K562 (cell line): Measurements from ENCODE around the gene METTL25B. TPM values are rescaled to one million over a fixed set of nuclear protein-coding genes. Genes with fewer than 3 reads are reported as not detected.
A peak's percentile ranks its signal among the peaks of the same experiment; 100 is the strongest.

Experiments used
- ARID1B ChIP-seq: fragments of 450-650 bp; IDR thresholded peaks from 2 replicates; pipeline ENCODE4 v1.6.1; 2016; ENCODE audit warnings: antibody characterized with exemption, mild to moderate bottlenecking, inconsistent platforms
- BRF1 ChIP-seq: IDR thresholded peaks from 3 replicates; pipeline ENCODE4 v1.6.1; 2011; ENCODE audit warnings: borderline replicate concordance, mild to moderate bottlenecking; ENCODE audit not compliant: insufficient read length; ENCODE audit errors: extremely low read depth
- CSDE1 ChIP-seq, 2 experiments: fragments of 450-650 bp; IDR thresholded peaks; 2 replicates each; pipeline ENCODE4 v1.6.1; 2016; ENCODE audit warnings: mild to moderate bottlenecking in 1 of 2
- CXXC5 ChIP-seq: fragments of 250-450 bp; sonication (Bioruptor Pico); IDR thresholded peaks from 2 replicates; pipeline ENCODE4 v1.8.0; 2022; ENCODE audit warnings: inconsistent platforms, mild to moderate bottlenecking, moderate library complexity
- DDX20 ChIP-seq: fragments of 450-650 bp; IDR thresholded peaks from 2 replicates; pipeline ENCODE4 v1.6.1; 2016; ENCODE audit warnings: missing genetic modification characterization, low read depth, mild to moderate bottlenecking, missing compliant biosample characterization, moderate library complexity
- ETV1 ChIP-seq: fragments of 450-650 bp; conservative IDR thresholded peaks from 2 replicates; pipeline ENCODE4 v1.6.1; 2016; ENCODE audit warnings: missing genetic modification characterization, control low read depth, low read depth, missing compliant biosample characterization
- KAT7 ChIP-seq: sonication (generic); formaldehyde crosslinking; IDR thresholded peaks from 2 replicates; pipeline ENCODE4 v1.8.0; 2022; ENCODE audit warnings: missing genetic modification reagents, mild to moderate bottlenecking, borderline replicate concordance
- KDM5B ChIP-seq: fragments of 200-600 bp; sonication (generic); IDR thresholded peaks from 2 replicates; pipeline ENCODE4 v1.6.1; 2012; ENCODE audit warnings: low read depth, mild to moderate bottlenecking, moderate library complexity, low read length, control low read depth, inconsistent platforms; ENCODE audit not compliant: insufficient replicate concordance
- MXI1 ChIP-seq: IDR thresholded peaks from 2 replicates; pipeline ENCODE4 v1.6.1; 2011; ENCODE audit warnings: low read depth, mild to moderate bottlenecking, improper control_type of control experiment, low read length
- PPARD ChIP-seq: fragments of 250-450 bp; sonication (Bioruptor Pico); IDR thresholded peaks from 2 replicates; pipeline ENCODE4 v1.8.0; 2022; ENCODE audit warnings: inconsistent platforms, mild to moderate bottlenecking, moderate library complexity
- RCOR1 ChIP-seq, 2 experiments: IDR thresholded peaks; 2 replicates each; pipeline ENCODE4 v1.6.1; 2012; ENCODE audit warnings: low read depth in 2 of 2, low read length in 2 of 2, borderline replicate concordance in 1 of 2, improper control_type of control experiment in 1 of 2
- SIRT6 ChIP-seq: IDR thresholded peaks from one replicate; pipeline ENCODE4 v1.6.1; 2012; ENCODE audit warnings: low read depth, mild to moderate bottlenecking, control low read depth, inconsistent platforms, low read length, moderate library complexity
- SMARCB1 ChIP-seq: IDR thresholded peaks from 2 replicates; pipeline ENCODE4 v1.6.1; 2011; ENCODE audit warnings: improper control_type of control experiment, low read depth; ENCODE audit not compliant: insufficient read length
- SNAPC5 ChIP-seq: fragments of 250-450 bp; sonication (Bioruptor Pico); IDR thresholded peaks from 2 replicates; pipeline ENCODE4 v1.8.0; 2021; ENCODE audit warnings: moderate library complexity, mild to moderate bottlenecking, inconsistent platforms
- SREBF1 ChIP-seq: fragments of 150-350 bp; IDR thresholded peaks from 2 replicates; pipeline ENCODE4 v1.6.1; 2014; ENCODE audit warnings: antibody characterized with exemption, low read depth, low read length, borderline replicate concordance
- TAF7 ChIP-seq: fragments of 450-650 bp; IDR thresholded peaks from 2 replicates; pipeline ENCODE4 v1.6.1; 2016; ENCODE audit warnings: missing genetic modification characterization, missing compliant biosample characterization
- THAP7 ChIP-seq: fragments of 250-450 bp; sonication (Bioruptor Pico); IDR thresholded peaks from 2 replicates; pipeline ENCODE4 v1.5.0; 2021
- ZFP91 ChIP-seq: sonication (generic); formaldehyde crosslinking; IDR thresholded peaks from 2 replicates; pipeline ENCODE4 v1.8.0; 2022; ENCODE audit warnings: mild to moderate bottlenecking, missing genetic modification reagents
- ZHX1 ChIP-seq: fragments of 150-350 bp; conservative IDR thresholded peaks from 2 replicates; pipeline ENCODE4 v1.6.1; 2014; ENCODE audit warnings: low read length
- ZKSCAN1 ChIP-seq: fragments of 150-350 bp; IDR thresholded peaks from 2 replicates; pipeline ENCODE4 v1.6.1; 2016; ENCODE audit warnings: low read depth, low read length
- polyA plus RNA-seq, 8 experiments: library from polyadenylated mRNA; depleted of rRNA in 4 of 8; stranded (reverse) in 5 of 8; unstranded in 3 of 8; fragments of >200 nt; fragmentation: Nextera tagmentation in 2 of 8; fragmentation: Illumina TruSeq in 1 of 8; extraction: Ambion mirVana in 2 of 8; extraction: Trizol in 1 of 8; gene quantifications; 2 replicates each; pipeline versions ENCODE4 v1.2.1 to v1.2.3, GENCODE V29; 2011 to 2014; ENCODE audit warnings: inconsistent platforms in 1 of 8, missing spikeins in 1 of 8
- total RNA-seq, 7 experiments: library from RNA; depleted of rRNA in 6 of 7; stranded (reverse); fragments of >200 nt in 6 of 7; fragmentation: Illumina TruSeq in 2 of 7; extraction: Trizol in 2 of 7; gene quantifications; 2 replicates each; pipeline versions ENCODE4 v1.2.1 to v1.2.3, GENCODE V29; 2011 to 2021; ENCODE audit warnings: low replicate concordance in 1 of 7

METTL25B gene
- total and polyA plus RNA-seq, 9 of the 15 experiments (the other 6 are each of a cell fraction or from before 2014, with no cell fraction given): 7.7 to 48.3 (median 33.1) TPM

- TF ChIP-seq ZHX1: no peak
- TF ChIP-seq THAP7 (CRISPR knock-in tag): no peak
- TF ChIP-seq SNAPC5 (CRISPR knock-in tag): no peak
- peak; percentile 67 for TF ChIP-seq KDM5B
- TF ChIP-seq SMARCB1: no peak
- no peak for TF ChIP-seq ZKSCAN1
- TF ChIP-seq KAT7 (CRISPR knock-in tag): no peak
- TF ChIP-seq RCOR1 (IDR thresholded peaks at IDR 0.05; ENCODE audit: borderline replicate concordance in 1 of 2, low read depth in 2 of 2, low read length in 2 of 2): no peak
- no peak for TF ChIP-seq DDX20
- TF ChIP-seq TAF7: 0 out of 2 replicates have a peak, but pooled peaks have one; percentile 35
- no peak for TF ChIP-seq BRF1
- TF ChIP-seq SREBF1: no peak
- TF ChIP-seq PPARD (CRISPR knock-in tag): no peak
- no peak for TF ChIP-seq CSDE1 (IDR thresholded peaks at IDR 0.05)
- no peak for TF ChIP-seq CXXC5 (CRISPR knock-in tag)
- no peak; the same call in 1 of the 2 replicates for TF ChIP-seq MXI1
- TF ChIP-seq SIRT6: no peak
- peak; percentile 65 for TF ChIP-seq ETV1 (tag)
- 0 out of 2 replicates have a peak, but pooled peaks have one; percentile 18 for TF ChIP-seq ZFP91
- no peak; the same call in 1 of the 2 replicates for TF ChIP-seq ARID1B
Observed at GRCh38 chr1:156727926-156728598, at the start of gene METTL25B (continued).
